Activated CD4-positive, alpha-beta T cell treated with anti-CD3 and anti-CD28 coated beads, Interleukin-2, amount 10 ng/mL, durations not matched to agents 24 days and 14 days (primary cell): Measurements from ENCODE around the gene CYP8B1. TPM values are rescaled to one million over a fixed set of nuclear protein-coding genes. Genes with fewer than 3 reads are reported as not detected.

Experiments
- DNase-seq: peaks from one replicate; pipeline ENCODE4 v3.0.0; 2022
- H3K27ac Mint-ChIP-seq: one replicate; pipeline ENCODE4 v1.8.0; 2022; ENCODE audit warnings: mild to moderate bottlenecking, mixed read lengths
- H3K27me3 Mint-ChIP-seq: one replicate; pipeline ENCODE4 v1.8.0; 2022; ENCODE audit warnings: mixed read lengths
- H3K36me3 Mint-ChIP-seq: one replicate; pipeline ENCODE4 v1.8.0; 2022; ENCODE audit warnings: low read depth, mild to moderate bottlenecking, mixed read lengths
- H3K4me1 Mint-ChIP-seq: one replicate; pipeline ENCODE4 v1.8.0; 2021; ENCODE audit warnings: mixed read lengths
- H3K4me3 Mint-ChIP-seq: one replicate; pipeline ENCODE4 v1.8.0; 2022; ENCODE audit warnings: mild to moderate bottlenecking, moderate library complexity, mixed read lengths
- H3K9me3 Mint-ChIP-seq: one replicate; pipeline ENCODE4 v1.8.0; 2021; ENCODE audit warnings: mixed read lengths
- intact Hi-C: fragments of 100-400 bp; cut with micrococcal nuclease; formaldehyde crosslinking; loops from one replicate; pipeline ENCODE4 v1.15.1; 2023
- total RNA-seq: library from RNA; stranded (reverse); gene quantifications from 2 replicates; pipeline ENCODE4 v1.2.3, GENCODE V29; 2022

CYP8B1 gene
- total RNA-seq, 1 donor from 2014 or later = not detected

- Mint-ChIP-seq H3K9me3 (no peaks in the 10 kb centered on the region), H3K27ac (no peak overlapping the region), H3K4me1 (no peaks in the 10 kb centered on the region), H3K4me3 (no peak overlapping the region), H3K36me3 (no peaks in the 10 kb centered on the region), H3K27me3 (peaks cover 6% of the 10 kb centered on the region)
- intact Hi-C loops = no loop called here
- no peak for DNase-seq
Measured at GRCh38 chr3:42853056-42853455, 22.6 kb downstream of the CYP8B1 start.

- Mint-ChIP-seq H3K4me1 (peaks cover 4% of the 10 kb centered on the region), H3K4me3 (no peak overlapping the region), H3K36me3 (no peaks in the 10 kb centered on the region), H3K9me3 (no peaks in the 10 kb centered on the region), H3K27me3 (peaks cover 6% of the 10 kb centered on the region), H3K27ac (no peak overlapping the region)
- intact Hi-C loops = no loop called here
- no peak for DNase-seq
Measured at GRCh38 chr3:42852441-42852840, 23.2 kb downstream of the CYP8B1 start.

DNA sequence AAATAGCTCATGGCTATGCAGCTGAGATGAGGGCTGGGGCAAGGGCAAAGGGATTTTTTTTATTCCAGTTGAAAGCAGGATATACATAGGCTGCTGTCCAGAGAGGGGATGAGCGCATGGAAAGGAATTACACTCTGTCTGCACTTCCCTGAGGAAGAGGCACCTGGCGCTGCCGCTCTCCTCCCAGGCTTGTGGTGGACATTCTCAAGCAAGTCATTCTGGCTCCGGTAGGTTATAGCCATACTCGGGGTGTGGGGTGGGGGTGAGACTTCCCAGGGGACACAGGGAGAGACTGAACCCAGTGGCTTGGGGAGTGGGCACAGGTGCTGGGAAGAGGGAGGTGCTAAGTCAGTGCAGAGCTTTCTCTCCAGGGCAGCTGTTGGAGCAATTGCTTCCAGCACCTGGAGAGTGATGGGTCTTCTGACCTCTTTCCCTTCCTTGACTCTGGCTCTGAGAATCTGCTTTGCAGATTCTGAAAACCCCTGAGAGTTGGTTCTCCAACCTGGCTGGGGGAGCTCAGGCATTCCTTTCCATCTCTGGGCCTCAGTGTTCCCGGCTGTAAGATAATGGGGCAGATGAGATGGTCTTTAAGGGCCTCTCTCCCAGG lies 24.3 kb downstream of the CYP8B1 start:
- peaks cover 15% of the 10 kb centered on the region for H3K4me1 Mint-ChIP-seq
- H3K9me3 Mint-ChIP-seq = no peaks in the 10 kb centered on the region
- no peak overlapping the region for H3K4me3 Mint-ChIP-seq
- DNase-seq = no peak
- H3K36me3 Mint-ChIP-seq = no peaks in the 10 kb centered on the region
- no peak overlapping the region for H3K27ac Mint-ChIP-seq
- intact Hi-C loops = no loop called here
- H3K27me3 Mint-ChIP-seq = peaks cover 4% of the 10 kb centered on the region

DNA sequence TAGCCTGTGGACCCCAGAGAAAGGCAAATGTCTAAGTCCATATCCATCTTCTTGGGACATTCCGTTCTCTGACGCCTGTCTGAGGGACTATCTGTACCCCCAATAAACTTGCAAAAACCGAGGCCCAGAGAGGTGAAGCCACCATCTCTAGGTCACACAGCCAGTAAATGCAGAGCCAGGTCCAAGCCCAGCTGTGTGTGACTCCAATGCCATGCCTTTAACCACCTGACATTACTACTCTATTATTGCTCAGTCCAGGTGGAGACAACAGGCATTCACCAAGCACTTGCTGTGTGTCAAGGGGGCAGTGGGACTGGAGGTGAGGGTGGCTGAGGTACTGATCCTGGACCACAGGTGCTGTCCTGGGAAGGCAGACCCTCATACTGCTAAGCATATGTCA lies 25.4 kb downstream of the CYP8B1 start:
- H3K9me3 Mint-ChIP-seq = no peaks in the 10 kb centered on the region
- H3K27ac Mint-ChIP-seq = no peak overlapping the region
- no peak overlapping the region for H3K4me3 Mint-ChIP-seq
- H3K27me3 Mint-ChIP-seq = peaks cover 1% of the 10 kb centered on the region
- H3K36me3 Mint-ChIP-seq = no peaks in the 10 kb centered on the region
- H3K4me1 Mint-ChIP-seq = peaks cover 15% of the 10 kb centered on the region
- intact Hi-C loops = no loop called here
- DNase-seq = no peak

DNA sequence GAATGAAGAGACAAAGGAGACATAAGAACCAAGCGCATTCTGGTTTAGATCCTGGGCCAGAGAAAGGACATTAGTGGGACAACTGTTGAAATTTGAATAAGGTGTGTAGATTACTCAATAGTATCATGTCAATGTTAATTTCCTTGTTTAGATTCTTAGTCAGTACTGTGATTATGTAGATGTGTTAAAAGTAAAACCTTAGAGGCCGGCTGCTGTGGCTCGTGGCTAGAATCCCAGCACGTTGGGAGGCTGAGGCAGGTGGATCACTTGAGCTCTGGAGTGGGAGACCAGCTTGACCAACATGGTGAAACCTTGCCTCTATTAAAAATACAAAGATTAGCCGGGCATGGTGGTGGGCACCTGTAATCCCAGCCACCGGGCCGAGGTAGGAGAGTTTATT lies 26.7 kb downstream of the CYP8B1 start:
- intact Hi-C loops = no loop called here
- DNase-seq = no peak
- peaks cover 15% of the 10 kb centered on the region for H3K4me1 Mint-ChIP-seq

GRCh38 chr3:42847731-42848130 lies 27.9 kb downstream of the CYP8B1 start:
- intact Hi-C loops = no loop called here
- DNase-seq = no peak
- H3K36me3 Mint-ChIP-seq = no peaks in the 10 kb centered on the region
- no peak overlapping the region for H3K4me3 Mint-ChIP-seq
- no peaks in the 10 kb centered on the region for H3K27me3 Mint-ChIP-seq
- no peaks in the 10 kb centered on the region for H3K9me3 Mint-ChIP-seq
- H3K4me1 Mint-ChIP-seq = peaks cover 15% of the 10 kb centered on the region
- H3K27ac Mint-ChIP-seq = no peak overlapping the region

More for the DNA sequence above, 26.7 kb downstream of the CYP8B1 start:
- Mint-ChIP-seq H3K27me3 (no peaks in the 10 kb centered on the region), H3K4me3 (no peak overlapping the region), H3K27ac (no peak overlapping the region), H3K36me3 (no peaks in the 10 kb centered on the region), H3K9me3 (no peaks in the 10 kb centered on the region)

DNA sequence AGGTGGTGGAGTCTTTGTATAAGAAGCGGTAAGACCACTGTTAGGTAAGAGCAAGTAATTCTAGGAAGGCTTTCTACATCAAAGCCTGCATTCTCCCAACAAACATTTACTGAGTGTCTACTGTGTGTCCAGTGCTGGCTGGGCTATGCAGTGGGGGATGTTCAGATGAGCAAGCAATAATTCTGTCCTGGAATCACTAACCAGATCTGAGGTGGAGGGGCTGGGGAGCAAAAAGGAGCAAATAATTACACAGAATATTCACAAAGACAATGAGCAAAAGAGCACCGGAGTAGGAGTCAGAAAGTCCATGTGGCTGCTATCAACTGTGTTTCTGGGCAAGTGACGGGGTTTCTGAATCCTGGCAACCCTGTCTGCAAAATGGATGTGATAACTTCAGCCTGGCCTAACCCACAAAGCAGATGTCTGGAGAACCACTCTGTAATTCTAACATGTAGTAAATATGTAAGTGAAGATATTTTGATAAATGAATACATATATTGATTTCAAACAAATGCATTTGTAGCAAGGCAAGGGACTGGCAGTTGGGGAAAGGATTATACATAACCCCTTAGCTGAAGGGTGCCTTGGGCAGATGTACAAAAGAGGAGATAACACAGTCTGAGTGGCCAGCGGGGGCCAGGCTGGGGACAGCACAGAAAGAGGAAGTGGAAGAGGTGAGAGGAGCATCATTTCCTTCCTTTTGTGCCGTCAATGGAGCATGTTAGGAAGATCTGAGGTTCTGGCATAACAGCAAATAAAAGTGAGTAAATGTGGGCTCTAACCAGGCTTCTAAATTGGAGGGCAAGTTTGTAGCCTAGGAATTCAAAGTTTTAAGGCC lies 28.8 kb downstream of the CYP8B1 start:
- Mint-ChIP-seq H3K36me3 (no peaks in the 10 kb centered on the region), H3K4me3 (peak overlapping the region; percentile 11), H3K27ac (peak overlapping the region; percentile 57), H3K4me1 (peaks cover 15% of the 10 kb centered on the region), H3K27me3 (no peaks in the 10 kb centered on the region), H3K9me3 (no peaks in the 10 kb centered on the region)
- peak; percentile 63 for DNase-seq
- intact Hi-C loops = no loop called here

DNA sequence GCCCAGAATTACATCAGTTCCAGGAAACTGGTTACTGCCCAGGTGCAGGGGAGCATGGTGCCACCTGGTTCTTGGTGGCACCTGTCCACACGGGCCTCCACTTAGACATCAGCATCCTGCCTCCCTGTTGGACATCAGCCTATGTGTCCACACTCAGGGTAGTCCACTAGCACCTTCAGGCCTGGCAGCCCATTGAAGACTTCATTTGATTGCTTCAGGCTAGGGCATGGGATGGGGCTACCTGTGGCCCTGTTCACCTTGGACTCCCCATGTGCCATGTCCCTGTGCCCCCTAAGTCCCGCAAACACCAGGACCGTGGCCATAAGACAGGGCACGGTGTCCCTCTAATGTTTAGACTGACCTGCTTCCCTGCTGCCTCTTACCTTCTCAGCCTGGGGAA lies 30.9 kb downstream of the CYP8B1 start:
- Mint-ChIP-seq H3K4me3 (no peak overlapping the region), H3K27me3 (no peaks in the 10 kb centered on the region), H3K36me3 (no peaks in the 10 kb centered on the region), H3K27ac (no peak overlapping the region), H3K9me3 (no peaks in the 10 kb centered on the region), H3K4me1 (peaks cover 15% of the 10 kb centered on the region)
- intact Hi-C loops = no loop called here
- DNase-seq = no peak

- H3K4me3 Mint-ChIP-seq = no peak overlapping the region
- H3K9me3 Mint-ChIP-seq = no peaks in the 10 kb centered on the region
- H3K27me3 Mint-ChIP-seq = no peaks in the 10 kb centered on the region
- no peak overlapping the region for H3K27ac Mint-ChIP-seq
- no peaks in the 10 kb centered on the region for H3K36me3 Mint-ChIP-seq
- DNase-seq = no peak
- intact Hi-C loops = no loop called here
- peaks cover 15% of the 10 kb centered on the region for H3K4me1 Mint-ChIP-seq
Measured at GRCh38 chr3:42844412-42844713, 31.3 kb downstream of the CYP8B1 start.

- peaks cover 15% of the 10 kb centered on the region for H3K4me1 Mint-ChIP-seq
- H3K27me3 Mint-ChIP-seq = no peaks in the 10 kb centered on the region
- no peaks in the 10 kb centered on the region for H3K9me3 Mint-ChIP-seq
- no peak overlapping the region for H3K27ac Mint-ChIP-seq
- intact Hi-C loops = no loop called here
- no peak for DNase-seq
- H3K36me3 Mint-ChIP-seq = no peaks in the 10 kb centered on the region
- no peak overlapping the region for H3K4me3 Mint-ChIP-seq
Measured at GRCh38 chr3:42843713-42844411, 31.8 kb downstream of the CYP8B1 start.

DNA sequence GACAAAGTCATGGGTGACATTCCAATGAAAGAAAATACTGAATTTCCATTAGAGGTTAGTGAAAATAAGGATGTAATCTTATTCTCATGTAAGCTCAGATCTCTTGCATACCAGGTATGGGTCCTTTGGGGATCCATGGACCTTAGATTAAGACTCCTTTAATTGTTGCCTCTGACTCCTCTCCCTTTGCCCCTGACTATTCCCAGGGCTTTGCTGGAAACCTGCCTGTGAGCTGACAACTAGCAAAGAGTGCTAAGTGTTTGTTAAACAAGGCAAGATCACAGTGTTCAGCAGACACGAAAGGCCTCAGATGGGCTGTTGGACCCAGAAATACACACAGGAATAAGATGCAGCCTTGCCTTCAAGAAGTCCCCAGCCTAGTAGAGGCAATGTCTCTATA lies 34.3 kb downstream of the CYP8B1 start:
- Mint-ChIP-seq H3K36me3 (no peaks in the 10 kb centered on the region), H3K27ac (no peak overlapping the region), H3K4me3 (no peak overlapping the region), H3K4me1 (no peaks in the 10 kb centered on the region), H3K27me3 (no peaks in the 10 kb centered on the region), H3K9me3 (no peaks in the 10 kb centered on the region)
- DNase-seq = no peak
- intact Hi-C loops = no loop called here

- no peak overlapping the region for H3K27ac Mint-ChIP-seq
- DNase-seq = peak; percentile 78
- H3K4me1 Mint-ChIP-seq = no peaks in the 10 kb centered on the region
- H3K9me3 Mint-ChIP-seq = no peaks in the 10 kb centered on the region
- no peaks in the 10 kb centered on the region for H3K36me3 Mint-ChIP-seq
- H3K27me3 Mint-ChIP-seq = no peaks in the 10 kb centered on the region
- no peak overlapping the region for H3K4me3 Mint-ChIP-seq
- intact Hi-C loops = loop anchor here (2.0 kb wide), 1 partner anchor 59 kb away; no protein-coding TSS in a partner anchor
Measured at GRCh38 chr3:42839616-42840015, 36.1 kb downstream of the CYP8B1 start.

DNA sequence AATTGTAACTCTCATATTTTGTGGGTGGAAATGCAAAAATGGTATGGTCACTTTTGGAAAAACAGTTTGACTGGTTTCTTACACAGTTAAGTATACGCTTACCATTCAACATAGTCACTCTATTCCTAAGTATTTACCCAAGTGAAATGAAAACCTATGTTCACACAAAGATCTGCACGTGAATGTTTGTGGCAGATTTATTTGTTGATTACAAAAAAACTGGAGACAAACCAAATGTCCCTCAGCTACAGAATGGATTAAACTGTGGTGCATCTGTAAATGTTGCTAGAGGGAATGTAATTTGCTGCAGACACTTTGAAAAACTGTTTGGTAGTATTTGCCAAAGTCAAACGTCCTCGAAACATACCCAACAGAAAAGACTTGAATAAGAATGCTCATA lies 37.1 kb downstream of the CYP8B1 start:
- H3K9me3 Mint-ChIP-seq = no peaks in the 10 kb centered on the region

More for the DNA sequence above, 37.1 kb downstream of the CYP8B1 start:
- intact Hi-C loops = loop anchor here (2.0 kb wide), 1 partner anchor 58 kb away; no protein-coding TSS in a partner anchor
- Mint-ChIP-seq H3K4me1 (no peaks in the 10 kb centered on the region), H3K36me3 (no peaks in the 10 kb centered on the region), H3K4me3 (no peak overlapping the region), H3K27me3 (no peaks in the 10 kb centered on the region), H3K27ac (no peak overlapping the region)
- no peak for DNase-seq
